Lung (tissue), 12 donors: Measurements from ENCODE around the gene HLA-DRB1. TPM values are rescaled to one million over a fixed set of nuclear protein-coding genes. Genes with fewer than 3 reads are reported as not detected.

Experiments used
- ATAC-seq: fragments of 200-7000 bp; cut with Tn5 transposase; one replicate; pipeline ENCODE4 v1.9.1; 2020; ENCODE audit warnings: moderate number of reproducible peaks; ENCODE audit not compliant: insufficient read depth, low FRiP score
- DNase-seq, 3 donors: peaks; one replicate each; pipeline ENCODE4 v3.0.0-alpha.2; 2013 to 2017
- H3K27ac ChIP-seq, 2 donors: one replicate each; pipeline ENCODE4 v1.5.1; 2013; ENCODE audit warnings: mild to moderate bottlenecking in 2 of 2, moderate library complexity in 2 of 2, control low read depth in 1 of 2, inconsistent platforms in 1 of 2, low read depth in 1 of 2, low read length in 1 of 2
- H3K27me3 ChIP-seq, 3 donors: one replicate each; pipeline ENCODE4 v1.5.1; 2013; ENCODE audit warnings: low read length in 2 of 3; ENCODE audit not compliant: control insufficient read depth in 3 of 3, insufficient read depth in 3 of 3
- H3K36me3 ChIP-seq, 4 donors: one replicate each; pipeline ENCODE4 v1.5.1; 2013; ENCODE audit warnings: low read length in 4 of 4, mild to moderate bottlenecking in 1 of 4, moderate library complexity in 1 of 4; ENCODE audit not compliant: control insufficient read depth in 4 of 4, insufficient read depth in 4 of 4
- H3K4me1 ChIP-seq, 5 donors: one replicate each; pipeline ENCODE4 v1.5.1; 2013; ENCODE audit warnings: low read length in 5 of 5, mild to moderate bottlenecking in 2 of 5, moderate library complexity in 1 of 5; ENCODE audit not compliant: control insufficient read depth in 5 of 5, insufficient read depth in 5 of 5
- H3K4me3 ChIP-seq: one replicate; pipeline ENCODE4 v1.5.1; 2013; ENCODE audit warnings: mild to moderate bottlenecking, control low read depth, moderate library complexity
- H3K9ac ChIP-seq, 2 donors: one replicate each; pipeline ENCODE4 v1.5.1; 2013; ENCODE audit warnings: low read length in 2 of 2, control low read depth in 1 of 2; ENCODE audit not compliant: insufficient read depth in 1 of 2
- H3K9me3 ChIP-seq, 4 donors: one replicate each; pipeline ENCODE4 v1.5.1; 2013; ENCODE audit warnings: low read length in 3 of 4, mild to moderate bottlenecking in 1 of 4, moderate library complexity in 1 of 4; ENCODE audit not compliant: control insufficient read depth in 4 of 4, insufficient read depth in 3 of 4
- WGBS, 2 donors: extraction: QIAGEN DNeasy Blood & Tissue Kit; methylation state at CpG; one replicate each; pipeline ENCODE4 v1.1.7; 2013; 5-methylcytosine and 5-hydroxymethylcytosine counted together
- polyA plus RNA-seq, 2 donors: library from polyadenylated mRNA; stranded (reverse); fragments of 200-250 nt; gene quantifications; one replicate each; pipeline ENCODE4 v1.2.1, GENCODE V29; 2013
- total RNA-seq, 2 donors: library from RNA; depleted of rRNA in 1 of 2; stranded (reverse); fragments of >200 nt in 1 of 2; gene quantifications; one replicate each; pipeline ENCODE4 v1.2.1, GENCODE V29; 2014 to 2021
- TF ChIP-seq, protein P1 (sequence below): IDR thresholded peaks from 2 replicates; pipeline ENCODE4 v1.5.1; 2012; ENCODE audit warnings: mild to moderate bottlenecking; ENCODE audit errors: control extremely low read depth, extremely low read depth
- donor health status: control.
- donor health status: control.
- donor health status: Bipolar disorder and iron deficiency.
- donor health status: healthy.
- donor health status: DM: yes; HTN: yes; CAD: no.

HLA-DRB1 gene
- total and polyA plus RNA-seq, 4 donors = 87.1 to 479 (median 416) TPM

- WGBS, 2 donors = 83% methylated on average over 2 of the region's 2 CpGs; no CpG with 5 or more reads in 1 of the 2 donors
Measured at GRCh38 chr6:32562940-32563339, 26.7 kb downstream of the HLA-DRB1 start.

GRCh38 chr6:32559747-32560146 lies 29.9 kb downstream of the HLA-DRB1 start:
- H3K36me3 ChIP-seq = no peaks in the 10 kb centered on the region
- no peaks in the 10 kb centered on the region for H3K4me1 ChIP-seq
- ATAC-seq (no peak), DNase-seq (no peak)
- H3K27me3 ChIP-seq = no peaks in the 10 kb centered on the region
- no peaks in the 10 kb centered on the region for H3K9me3 ChIP-seq
- H3K4me3 ChIP-seq = no peak overlapping the region
- WGBS, 2 donors = 86% methylated on average over 7 of the region's 7 CpGs; no CpG with 5 or more reads in 1 of the 2 donors
- TF ChIP-seq, protein P1, sequence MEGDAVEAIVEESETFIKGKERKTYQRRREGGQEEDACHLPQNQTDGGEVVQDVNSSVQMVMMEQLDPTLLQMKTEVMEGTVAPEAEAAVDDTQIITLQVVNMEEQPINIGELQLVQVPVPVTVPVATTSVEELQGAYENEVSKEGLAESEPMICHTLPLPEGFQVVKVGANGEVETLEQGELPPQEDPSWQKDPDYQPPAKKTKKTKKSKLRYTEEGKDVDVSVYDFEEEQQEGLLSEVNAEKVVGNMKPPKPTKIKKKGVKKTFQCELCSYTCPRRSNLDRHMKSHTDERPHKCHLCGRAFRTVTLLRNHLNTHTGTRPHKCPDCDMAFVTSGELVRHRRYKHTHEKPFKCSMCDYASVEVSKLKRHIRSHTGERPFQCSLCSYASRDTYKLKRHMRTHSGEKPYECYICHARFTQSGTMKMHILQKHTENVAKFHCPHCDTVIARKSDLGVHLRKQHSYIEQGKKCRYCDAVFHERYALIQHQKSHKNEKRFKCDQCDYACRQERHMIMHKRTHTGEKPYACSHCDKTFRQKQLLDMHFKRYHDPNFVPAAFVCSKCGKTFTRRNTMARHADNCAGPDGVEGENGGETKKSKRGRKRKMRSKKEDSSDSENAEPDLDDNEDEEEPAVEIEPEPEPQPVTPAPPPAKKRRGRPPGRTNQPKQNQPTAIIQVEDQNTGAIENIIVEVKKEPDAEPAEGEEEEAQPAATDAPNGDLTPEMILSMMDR = no peak
- no peak overlapping the region for H3K27ac ChIP-seq
- no peak overlapping the region for H3K9ac ChIP-seq

More at GRCh38 chr6:32562940-32563339, 26.7 kb downstream of the HLA-DRB1 start:
- DNase-seq (no peak), ATAC-seq (no peak)
- H3K4me1 ChIP-seq = no peaks in the 10 kb centered on the region
- no peaks in the 10 kb centered on the region for H3K9me3 ChIP-seq
- no peaks in the 10 kb centered on the region for H3K36me3 ChIP-seq
- no peak overlapping the region for H3K4me3 ChIP-seq
- TF ChIP-seq, protein P1 = no peak
- H3K27me3 ChIP-seq = no peaks in the 10 kb centered on the region
- no peak overlapping the region for H3K9ac ChIP-seq
- no peak overlapping the region for H3K27ac ChIP-seq

DNA sequence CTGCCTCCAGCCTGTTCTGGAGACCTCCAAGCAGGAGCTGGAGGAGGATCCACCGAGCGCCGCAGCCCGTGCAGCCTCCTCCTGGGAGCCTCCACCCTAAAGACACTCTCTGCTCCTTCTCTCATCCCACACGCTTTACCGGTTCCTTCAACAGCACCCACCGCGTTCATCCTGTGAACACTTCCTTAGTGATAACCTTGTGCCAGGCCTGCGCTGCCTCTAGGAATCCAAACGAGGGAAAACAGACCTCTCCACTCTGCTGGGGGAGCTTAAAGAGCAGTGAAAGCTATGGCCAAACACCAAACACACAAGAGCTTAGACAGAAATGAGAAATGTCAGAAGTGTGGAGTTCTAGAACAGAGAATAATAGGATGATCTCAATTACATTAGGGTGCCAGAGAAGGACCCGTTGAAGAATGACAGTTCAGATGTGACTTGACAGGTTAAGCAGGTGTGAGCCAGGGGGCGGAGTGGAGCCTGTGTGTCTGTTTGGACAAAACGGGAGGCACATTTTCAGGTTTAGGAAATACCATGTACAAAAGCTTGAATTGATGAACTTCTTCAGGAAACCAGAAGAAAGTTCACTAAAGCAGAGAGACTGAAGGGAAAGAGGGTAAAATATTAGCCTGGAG lies 31.1 kb downstream of the HLA-DRB1 start:
- 15 to 59% methylated on average over 9 to 12 of the region's 13 CpGs for WGBS, 2 donors
- no peak for DNase-seq
- TF ChIP-seq, protein P1 = no peak
- H3K9ac ChIP-seq = no peak overlapping the region
- no peaks in the 10 kb centered on the region for H3K36me3 ChIP-seq
- no peaks in the 10 kb centered on the region for H3K27me3 ChIP-seq
- H3K27ac ChIP-seq = no peak overlapping the region
- H3K9me3 ChIP-seq = no peaks in the 10 kb centered on the region
- no peak overlapping the region for H3K4me3 ChIP-seq
- no peaks in the 10 kb centered on the region for H3K4me1 ChIP-seq
- ATAC-seq = no peak
